Measurements from ENCODE around the gene DUSP5.
A peak's percentile ranks its signal among the peaks of the same experiment; 100 is the strongest.
"Not testable (repeated sequence)": the region's sequence is repeated elsewhere in the genome, so short reads cannot be mapped to it uniquely, and the experiment has no call there.

Gene DUSP5

DNA sequence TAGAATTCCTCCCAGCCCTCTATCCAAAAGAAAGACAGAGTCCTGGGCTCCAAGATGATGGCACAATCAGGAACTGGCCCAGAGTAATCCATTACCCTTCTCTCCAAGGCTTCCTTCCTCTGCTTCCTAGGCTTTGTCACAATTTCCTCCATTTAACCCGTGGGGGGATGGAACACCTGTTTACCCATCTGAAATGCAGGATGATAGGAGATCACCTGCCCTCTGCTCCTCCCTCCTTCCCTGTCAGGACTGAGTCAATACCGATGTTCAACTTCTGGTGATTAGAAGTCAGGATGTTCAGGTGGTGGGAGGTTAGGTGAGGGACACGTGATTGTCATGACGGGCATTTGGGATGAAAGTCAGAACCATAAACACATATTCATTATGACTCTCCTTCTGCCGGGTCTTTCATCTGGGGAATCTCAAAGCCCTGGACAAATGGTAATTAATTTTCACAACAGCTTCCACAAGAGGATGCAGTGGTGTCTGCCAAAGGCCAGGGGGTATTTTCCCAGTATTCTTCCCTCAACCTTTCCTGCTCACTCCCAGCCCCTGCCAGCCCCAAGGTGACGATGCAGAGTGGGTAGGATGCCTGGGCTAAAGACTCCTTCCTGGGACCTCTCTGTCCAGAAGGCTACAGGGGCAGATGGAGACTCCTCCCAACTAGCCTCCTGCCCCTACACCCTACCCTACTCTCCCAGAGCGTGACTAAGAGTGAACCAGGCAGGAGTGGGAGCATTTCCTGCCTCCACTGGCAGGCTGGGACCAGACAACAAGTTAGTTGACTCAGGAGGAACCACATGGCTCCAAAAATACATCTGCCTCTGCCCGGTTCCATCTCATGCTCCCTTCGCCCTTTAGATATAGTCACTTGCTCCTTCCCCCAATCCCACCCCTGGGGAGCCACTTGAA, 27.9 kb downstream of the DUSP5 start:
- Histone ChIP-seq H3K4me1 (ENCODE audit: control insufficient read depth, insufficient read depth, low read length) (peaks cover 38% of the 10 kb centered on the region), H3K27ac (ENCODE audit: extremely low read depth, low read depth, low read length) (no peak overlapping the region), H3K4me3 (ENCODE audit: low read depth, low read length) (no peak overlapping the region), H3K9me3 (ENCODE audit: control insufficient read depth, insufficient read depth, low read depth, low read length) (no peaks in the 10 kb centered on the region), H3K36me3 (ENCODE audit: control insufficient read depth in 2 of 2, insufficient read depth in 1 of 2, low read length in 2 of 2) (no peaks in the 10 kb centered on the region)
- peak; percentile 70 for TF ChIP-seq ZBTB20 (tag by site-specific recombination; IDR thresholded peaks at IDR 0.05)
- TF ChIP-seq ZNF132 (tag by site-specific recombination; IDR thresholded peaks at IDR 0.05; ENCODE audit: borderline replicate concordance) = no peak
- 0 out of 2 replicates have a peak, but pooled peaks have one; percentile 26 for TF ChIP-seq IKZF3 (tag by site-specific recombination; IDR thresholded peaks at IDR 0.05)
- POLR2A ChIA-PET = interaction anchor here (1.0 kb wide), 1 partner anchor 28 kb away, joined by 3 read pairs; the partner anchor contains the start of gene DUSP5
- CTCF ChIA-PET = no interaction called here

GRCh38 chr10:110527731-110528171, 30.0 kb downstream of the DUSP5 start:
- ChIA-PET CTCF (no interaction called here), POLR2A (no interaction called here)
- peaks cover 29% of the 10 kb centered on the region for H3K4me1 ChIP-seq (ENCODE audit: control insufficient read depth, insufficient read depth, low read length)
- TF ChIP-seq ZNF426 (tag by site-specific recombination; IDR thresholded peaks at IDR 0.05) (no peak), ZNF558 (tag by site-specific recombination; IDR thresholded peaks at IDR 0.05) (no peak), PRDM1 (tag by site-specific recombination; IDR thresholded peaks at IDR 0.05) (no peak), ZNF677 (tag by site-specific recombination; IDR thresholded peaks at IDR 0.05) (no peak)
- H3K27ac ChIP-seq (ENCODE audit: extremely low read depth, low read depth, low read length) = no peak overlapping the region
- H3K4me3 ChIP-seq (ENCODE audit: low read depth, low read length) = no peak overlapping the region
- H3K36me3 ChIP-seq (ENCODE audit: control insufficient read depth in 2 of 2, insufficient read depth in 1 of 2, low read length in 2 of 2) = no peaks in the 10 kb centered on the region
- no peaks in the 10 kb centered on the region for H3K9me3 ChIP-seq (ENCODE audit: control insufficient read depth, insufficient read depth, low read depth, low read length)

GRCh38 chr10:110528224-110528996, 30.7 kb downstream of the DUSP5 start:
- H3K9me3 ChIP-seq (ENCODE audit: control insufficient read depth, insufficient read depth, low read depth, low read length) = no peaks in the 10 kb centered on the region
- ChIA-PET CTCF (interaction anchor here (0.5 kb wide), 1 partner anchor 221 kb away, joined by 4 read pairs; no protein-coding TSS in a partner anchor), POLR2A (no interaction called here)
- H3K4me3 ChIP-seq (ENCODE audit: low read depth, low read length) = no peak overlapping the region
- peaks cover 24% of the 10 kb centered on the region for H3K4me1 ChIP-seq (ENCODE audit: control insufficient read depth, insufficient read depth, low read length)
- TF ChIP-seq, protein P1, sequence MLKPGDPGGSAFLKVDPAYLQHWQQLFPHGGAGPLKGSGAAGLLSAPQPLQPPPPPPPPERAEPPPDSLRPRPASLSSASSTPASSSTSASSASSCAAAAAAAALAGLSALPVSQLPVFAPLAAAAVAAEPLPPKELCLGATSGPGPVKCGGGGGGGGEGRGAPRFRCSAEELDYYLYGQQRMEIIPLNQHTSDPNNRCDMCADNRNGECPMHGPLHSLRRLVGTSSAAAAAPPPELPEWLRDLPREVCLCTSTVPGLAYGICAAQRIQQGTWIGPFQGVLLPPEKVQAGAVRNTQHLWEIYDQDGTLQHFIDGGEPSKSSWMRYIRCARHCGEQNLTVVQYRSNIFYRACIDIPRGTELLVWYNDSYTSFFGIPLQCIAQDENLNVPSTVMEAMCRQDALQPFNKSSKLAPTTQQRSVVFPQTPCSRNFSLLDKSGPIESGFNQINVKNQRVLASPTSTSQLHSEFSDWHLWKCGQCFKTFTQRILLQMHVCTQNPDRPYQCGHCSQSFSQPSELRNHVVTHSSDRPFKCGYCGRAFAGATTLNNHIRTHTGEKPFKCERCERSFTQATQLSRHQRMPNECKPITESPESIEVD (tag by site-specific recombination; IDR thresholded peaks at IDR 0.05) = peak; percentile 51; the same call in 1 of the 2 replicates
- TF ChIP-seq ZNF202 (tag by site-specific recombination; IDR thresholded peaks at IDR 0.05; ENCODE audit: borderline replicate concordance) (no peak), GLIS1 (tag by site-specific recombination; IDR thresholded peaks at IDR 0.05) (0 out of 2 replicates have a peak, but pooled peaks have one; percentile 26)
- no peak overlapping the region for H3K27ac ChIP-seq (ENCODE audit: extremely low read depth, low read depth, low read length)
- no peaks in the 10 kb centered on the region for H3K36me3 ChIP-seq (ENCODE audit: control insufficient read depth in 2 of 2, insufficient read depth in 1 of 2, low read length in 2 of 2)

GRCh38 chr10:110528997-110529524, 31.4 kb downstream of the DUSP5 start:
- ChIA-PET CTCF (interaction anchor here (0.5 to 0.6 kb wide), 2 partner anchors 18 to 221 kb away, joined by 3 to 4 read pairs; no protein-coding TSS in a partner anchor), POLR2A (interaction anchor here (0.6 kb wide), 1 partner anchor 46 kb away, joined by 4 read pairs; no protein-coding TSS in a partner anchor)
- peaks cover 23% of the 10 kb centered on the region for H3K4me1 ChIP-seq (ENCODE audit: control insufficient read depth, insufficient read depth, low read length)
- not testable (repeated sequence) for H3K36me3 ChIP-seq (ENCODE audit: control insufficient read depth in 2 of 2, insufficient read depth in 1 of 2, low read length in 2 of 2); H3K4me3 ChIP-seq (ENCODE audit: low read depth, low read length); H3K9me3 ChIP-seq (ENCODE audit: control insufficient read depth, insufficient read depth, low read depth, low read length); H3K27ac ChIP-seq (ENCODE audit: extremely low read depth, low read depth, low read length)
- TF ChIP-seq ZNF398 (tag by site-specific recombination; IDR thresholded peaks at IDR 0.05) = peak; percentile 52; the same call in 1 of the 2 replicates
- peak; percentile 44; the same call in 1 of the 2 replicates for TF ChIP-seq ZNF366 (tag by site-specific recombination; conservative IDR thresholded peaks at IDR 0.05)
- TF ChIP-seq PATZ1 (tag by site-specific recombination; IDR thresholded peaks at IDR 0.05) = peak; percentile 70
- peak; percentile 44 for TF ChIP-seq ZFHX2 (tag by site-specific recombination; conservative IDR thresholded peaks at IDR 0.05)
- TF ChIP-seq OSR2 (tag by site-specific recombination; IDR thresholded peaks at IDR 0.05) = 0 out of 2 replicates have a peak, but pooled peaks have one; percentile 7
- TF ChIP-seq EGR2 (tag by site-specific recombination; IDR thresholded peaks at IDR 0.05; ENCODE audit: low read depth) = peak; percentile 56; the same call in 1 of the 2 replicates
